H9 (cell line): ENCODE data around the gene KRTAP12-1. TPM values are rescaled to one million over a fixed set of nuclear protein-coding genes. Genes with fewer than 3 reads are reported as not detected.

Experiments
- DNase-seq: peaks from one replicate; pipeline ENCODE4 v3.0.0-alpha.2; 2017
- H2AFZ ChIP-seq: one replicate; pipeline ENCODE4 v1.6.1; 2013; ENCODE audit warnings: mild to moderate bottlenecking, low read length, control low read depth, moderate library complexity
- H2AK5ac ChIP-seq: 2 replicates; pipeline ENCODE4 v1.6.1; 2013; ENCODE audit warnings: low read length, control low read depth, mixed read lengths; ENCODE audit not compliant: insufficient read length
- H2BK120ac ChIP-seq: one replicate; pipeline ENCODE4 v1.6.1; 2013; ENCODE audit warnings: low read depth, mild to moderate bottlenecking, low read length, control low read depth, inconsistent platforms; ENCODE audit not compliant: poor library complexity, severe bottlenecking
- H2BK12ac ChIP-seq: 2 replicates; pipeline ENCODE4 v1.6.1; 2013; ENCODE audit warnings: low read length, control low read depth, mixed read lengths, low read depth; ENCODE audit not compliant: insufficient read length
- H2BK15ac ChIP-seq: 2 replicates; pipeline ENCODE4 v1.6.1; 2013; ENCODE audit warnings: low read depth, low read length, control low read depth
- H2BK20ac ChIP-seq: one replicate; pipeline ENCODE4 v1.6.1; 2013; ENCODE audit warnings: low read depth, mild to moderate bottlenecking, low read length, control low read depth, inconsistent platforms; ENCODE audit not compliant: poor library complexity, severe bottlenecking
- H2BK5ac ChIP-seq: 2 replicates; pipeline ENCODE4 v1.6.1; 2013; ENCODE audit warnings: low read length, control low read depth, mixed read lengths; ENCODE audit not compliant: insufficient read length
- H3K14ac ChIP-seq: 2 replicates; pipeline ENCODE4 v1.6.1; 2013; ENCODE audit warnings: low read length, control low read depth; ENCODE audit not compliant: insufficient read depth
- H3K18ac ChIP-seq: 2 replicates; pipeline ENCODE4 v1.6.1; 2013; ENCODE audit warnings: low read depth, mild to moderate bottlenecking, mixed read lengths, low read length, control low read depth; ENCODE audit not compliant: insufficient read length
- H3K23ac ChIP-seq: 2 replicates; pipeline ENCODE4 v1.6.1; 2013; ENCODE audit warnings: low read length, control low read depth, mixed read lengths, low read depth; ENCODE audit not compliant: insufficient read length
- H3K23me2 ChIP-seq: 2 replicates; pipeline ENCODE4 v1.6.1; 2013; ENCODE audit warnings: low read depth, mild to moderate bottlenecking, mixed read lengths, low read length, control low read depth; ENCODE audit not compliant: insufficient read length, poor library complexity, severe bottlenecking
- H3K27ac ChIP-seq: 2 replicates; pipeline ENCODE4 v1.5.1; 2013; ENCODE audit warnings: low read length, control low read depth, mixed read lengths, low read depth; ENCODE audit not compliant: insufficient read length
- H3K27me3 ChIP-seq: 2 replicates; pipeline ENCODE4 v1.6.1; 2013; ENCODE audit warnings: low read length, control low read depth, inconsistent platforms; ENCODE audit not compliant: insufficient read depth
- H3K4ac ChIP-seq: 2 replicates; pipeline ENCODE4 v1.6.1; 2013; ENCODE audit warnings: low read depth, mild to moderate bottlenecking, control low read depth, inconsistent platforms, low read length, moderate library complexity
- H3K4me1 ChIP-seq: 2 replicates; pipeline ENCODE4 v1.6.1; 2013; ENCODE audit warnings: low read length, control low read depth, inconsistent platforms; ENCODE audit not compliant: insufficient read depth
- H3K4me2 ChIP-seq: 2 replicates; pipeline ENCODE4 v1.6.1; 2013; ENCODE audit warnings: low read length, control low read depth, mixed read lengths; ENCODE audit not compliant: insufficient read length, insufficient read depth
- H3K56ac ChIP-seq: 2 replicates; pipeline ENCODE4 v1.6.1; 2013; ENCODE audit warnings: low read depth, mild to moderate bottlenecking, mixed read lengths, low read length, control low read depth; ENCODE audit not compliant: insufficient read length
- H3K79me1 ChIP-seq: 2 replicates; pipeline ENCODE4 v1.6.1; 2013; ENCODE audit warnings: low read depth, mild to moderate bottlenecking, moderate library complexity, low read length, control low read depth, inconsistent platforms; ENCODE audit not compliant: insufficient read depth, poor library complexity, severe bottlenecking
- H3K79me2 ChIP-seq: 2 replicates; pipeline ENCODE4 v1.6.1; 2013; ENCODE audit warnings: low read length, control low read depth, inconsistent platforms; ENCODE audit not compliant: insufficient read depth
- H3K9ac ChIP-seq: 2 replicates; pipeline ENCODE4 v1.6.1; 2013; ENCODE audit warnings: low read length, control low read depth, mixed read lengths; ENCODE audit not compliant: insufficient read length; ENCODE audit errors: extremely low read depth
- H3K9me3 ChIP-seq: one replicate; pipeline ENCODE4 v1.6.1; 2013; ENCODE audit warnings: low read depth, low read length, inconsistent platforms; ENCODE audit not compliant: control insufficient read depth
- H3T11ph ChIP-seq: one replicate; pipeline ENCODE4 v1.6.1; 2013; ENCODE audit warnings: mild to moderate bottlenecking, low read length, control low read depth, inconsistent platforms
- H4K20me1 ChIP-seq: one replicate; pipeline ENCODE4 v1.6.1; 2013; ENCODE audit not compliant: control insufficient read depth, insufficient read length, insufficient read depth
- H4K5ac ChIP-seq: 2 replicates; pipeline ENCODE4 v1.6.1; 2013; ENCODE audit warnings: low read depth, mild to moderate bottlenecking, mixed read lengths, low read length, control low read depth; ENCODE audit not compliant: insufficient read length
- H4K8ac ChIP-seq: replicated peaks from 2 replicates; pipeline ENCODE4 v1.6.1; 2013; ENCODE audit warnings: low read length, control low read depth, mixed read lengths, low read depth; ENCODE audit not compliant: insufficient read length
- H4K91ac ChIP-seq: 2 replicates; pipeline ENCODE4 v1.6.1; 2013; ENCODE audit warnings: low read depth, mild to moderate bottlenecking, moderate library complexity, mixed read lengths, low read length, control low read depth; ENCODE audit not compliant: insufficient read length
- H3K27ac Mint-ChIP-seq, 3 experiments: 2 replicates in 2 of 3; 3 replicates in 1 of 3; pipeline ENCODE4 v1.8.0; 2020 to 2021; ENCODE audit warnings: mixed read lengths in 3 of 3, mild to moderate bottlenecking in 1 of 3, moderate library complexity in 1 of 3
- H3K27me3 Mint-ChIP-seq: 2 replicates; pipeline ENCODE4 v1.8.0; 2021; ENCODE audit warnings: low read depth, mild to moderate bottlenecking, moderate library complexity, mixed read lengths
- H3K36me3 Mint-ChIP-seq, 3 experiments: 2 replicates in 2 of 3; 3 replicates in 1 of 3; pipeline ENCODE4 v1.8.0; 2020 to 2021; ENCODE audit warnings: low read depth in 3 of 3, mixed read lengths in 3 of 3; ENCODE audit not compliant: insufficient read depth in 1 of 3
- H3K4me1 Mint-ChIP-seq, 2 experiments: 2 replicates each; pipeline ENCODE4 v1.8.0; 2020; ENCODE audit warnings: mixed read lengths in 2 of 2
- H3K4me3 Mint-ChIP-seq, 2 experiments: 2 replicates in 1 of 2; 3 replicates in 1 of 2; pipeline ENCODE4 v1.8.0; 2020 to 2021; ENCODE audit warnings: mild to moderate bottlenecking in 2 of 2, mixed read lengths in 2 of 2, moderate library complexity in 1 of 2
- H3K9me3 Mint-ChIP-seq, 2 experiments: 2 replicates in 1 of 2; 3 replicates in 1 of 2; pipeline ENCODE4 v1.8.0; 2020; ENCODE audit warnings: mild to moderate bottlenecking in 2 of 2, mixed read lengths in 2 of 2, moderate library complexity in 1 of 2
- CTCF ChIP-seq: fragments of 200-600 bp; sonication (generic); conservative IDR thresholded peaks from 3 replicates; pipeline ENCODE4 v1.8.0; 2021; ENCODE audit warnings: antibody characterized with exemption, mild to moderate bottlenecking
- total RNA-seq: library from RNA; stranded (reverse); gene quantifications from 2 replicates; pipeline ENCODE4 v1.2.1, GENCODE V29; 2021

Gene KRTAP12-1
- total RNA-seq, 1 experiment from 2014 or later: not detected

DNA sequence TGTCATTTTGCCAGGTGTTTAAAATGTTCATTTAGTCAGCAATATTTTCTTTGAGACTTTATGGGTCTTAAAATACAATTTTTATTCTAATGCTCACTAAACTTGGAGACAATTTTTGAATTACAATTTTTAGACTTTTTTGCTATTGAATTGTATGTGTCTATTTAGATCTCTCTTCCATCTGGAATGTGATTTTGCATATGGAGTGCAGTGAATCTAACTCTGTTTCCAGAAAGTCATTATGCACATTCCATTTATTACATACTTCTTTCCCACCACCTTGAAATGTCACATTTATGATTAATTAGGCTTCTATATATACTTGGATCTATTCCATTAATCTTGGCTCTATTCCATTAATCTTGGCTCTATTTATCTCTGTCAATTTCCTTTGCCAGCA is 35.0 kb upstream of the KRTAP12-1 start:
- no peak overlapping the region for H2AFZ ChIP-seq
- no peak overlapping the region for H3K9ac ChIP-seq
- no peak overlapping the region for H2BK15ac ChIP-seq
- peaks cover 7% of the 10 kb centered on the region; the same call in 1 of the 2 replicates for H3K27me3 ChIP-seq
- no peaks in the 10 kb centered on the region for H3K23me2 ChIP-seq
- no peak overlapping the region for H3K27ac ChIP-seq
- no peak overlapping the region for H3K56ac ChIP-seq
- no peak overlapping the region for H4K91ac ChIP-seq
- H3K4me1 Mint-ChIP-seq: peaks cover 29 to 37% of the 10 kb centered on the region in 2 experiments
- H3K36me3 Mint-ChIP-seq: no peaks in the 10 kb centered on the region; a peak in 2 of 7 replicates
- no peak overlapping the region for H2BK120ac ChIP-seq
- H2BK5ac ChIP-seq: no peak overlapping the region
- H3K14ac ChIP-seq: no peak overlapping the region
- H3K4ac ChIP-seq: no peak overlapping the region
- H3K9me3 ChIP-seq: no peaks in the 10 kb centered on the region
- H3K27ac Mint-ChIP-seq: no peak overlapping the region
- no peak overlapping the region for H2AK5ac ChIP-seq
- H3K4me1 ChIP-seq: no peaks in the 10 kb centered on the region; the same call in 1 of the 2 replicates
- H3K9me3 Mint-ChIP-seq: peaks cover 0 to 4% of the 10 kb centered on the region in 2 experiments; a peak in 1 of 5 replicates
- no peaks in the 10 kb centered on the region for H3K79me2 ChIP-seq
- H3K18ac ChIP-seq: no peak overlapping the region
- no peak overlapping the region for H3T11ph ChIP-seq
- no peak overlapping the region for H2BK12ac ChIP-seq
- DNase-seq: no peak
- H3K4me2 ChIP-seq: no peak overlapping the region
- no peak overlapping the region for H3K4me3 Mint-ChIP-seq
- no peak overlapping the region for H4K5ac ChIP-seq
- H2BK20ac ChIP-seq: no peak overlapping the region
- no peak for TF ChIP-seq CTCF
- H4K8ac ChIP-seq: no peak overlapping the region
- no peaks in the 10 kb centered on the region for H3K79me1 ChIP-seq
- no peak overlapping the region for H3K23ac ChIP-seq
- peaks cover 43% of the 10 kb centered on the region for H3K27me3 Mint-ChIP-seq
- H4K20me1 ChIP-seq: no peaks in the 10 kb centered on the region
